ENCODE data around the gene CSTB.
A peak's percentile ranks its signal among the peaks of the same experiment; 100 is the strongest.

The CSTB gene

GRCh38 chr21:43762303-43763128 is 13.6 kb downstream of the CSTB start:
- TF ChIP-seq, protein P1, sequence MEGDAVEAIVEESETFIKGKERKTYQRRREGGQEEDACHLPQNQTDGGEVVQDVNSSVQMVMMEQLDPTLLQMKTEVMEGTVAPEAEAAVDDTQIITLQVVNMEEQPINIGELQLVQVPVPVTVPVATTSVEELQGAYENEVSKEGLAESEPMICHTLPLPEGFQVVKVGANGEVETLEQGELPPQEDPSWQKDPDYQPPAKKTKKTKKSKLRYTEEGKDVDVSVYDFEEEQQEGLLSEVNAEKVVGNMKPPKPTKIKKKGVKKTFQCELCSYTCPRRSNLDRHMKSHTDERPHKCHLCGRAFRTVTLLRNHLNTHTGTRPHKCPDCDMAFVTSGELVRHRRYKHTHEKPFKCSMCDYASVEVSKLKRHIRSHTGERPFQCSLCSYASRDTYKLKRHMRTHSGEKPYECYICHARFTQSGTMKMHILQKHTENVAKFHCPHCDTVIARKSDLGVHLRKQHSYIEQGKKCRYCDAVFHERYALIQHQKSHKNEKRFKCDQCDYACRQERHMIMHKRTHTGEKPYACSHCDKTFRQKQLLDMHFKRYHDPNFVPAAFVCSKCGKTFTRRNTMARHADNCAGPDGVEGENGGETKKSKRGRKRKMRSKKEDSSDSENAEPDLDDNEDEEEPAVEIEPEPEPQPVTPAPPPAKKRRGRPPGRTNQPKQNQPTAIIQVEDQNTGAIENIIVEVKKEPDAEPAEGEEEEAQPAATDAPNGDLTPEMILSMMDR (IDR thresholded peaks at IDR 0.05; ENCODE audit: insufficient read depth, low read depth, low read length, missing control alignments) = no peak
- DNase-seq (ENCODE audit: low read depth) = peak; percentile 91
- no peak overlapping the region for H3K4me3 ChIP-seq (ENCODE audit: low read length)

GRCh38 chr21:43761886-43762285 is 14.2 kb downstream of the CSTB start:
- no peak overlapping the region for H3K4me3 ChIP-seq (ENCODE audit: low read length)
- TF ChIP-seq, protein P1 (IDR thresholded peaks at IDR 0.05; ENCODE audit: insufficient read depth, low read depth, low read length, missing control alignments) = no peak
- no peak for DNase-seq (ENCODE audit: low read depth)

DNA sequence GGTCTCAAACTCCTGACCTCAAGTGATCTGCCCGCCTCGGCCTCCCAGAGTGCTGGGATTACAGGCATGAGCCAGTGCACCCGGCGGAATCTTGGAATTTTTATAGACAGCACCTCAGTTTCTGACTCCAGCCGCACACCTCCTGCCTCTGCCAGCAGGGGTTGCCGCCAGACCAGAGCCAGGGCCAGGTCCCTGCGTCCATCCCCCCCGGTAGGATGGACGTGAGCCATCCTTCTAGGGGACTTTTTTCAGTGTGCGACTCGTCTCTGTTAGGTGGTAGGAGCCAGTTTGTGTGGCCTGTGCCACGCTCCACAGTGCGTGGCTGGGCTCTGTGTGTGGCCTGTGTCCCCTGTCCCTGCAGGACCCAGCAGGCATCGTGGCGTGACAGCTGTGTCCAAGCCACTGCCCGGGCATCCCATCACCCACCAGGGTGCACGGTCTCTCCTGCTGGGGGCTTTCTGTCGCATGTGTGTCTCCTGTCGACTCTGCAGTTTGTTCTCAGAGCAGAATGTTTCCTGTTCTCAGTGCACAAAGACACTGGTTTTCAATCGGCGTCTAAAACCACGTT is 15.6 kb downstream of the CSTB start:
- H3K4me3 ChIP-seq (ENCODE audit: low read length) = no peak overlapping the region
- TF ChIP-seq, protein P1 (IDR thresholded peaks at IDR 0.05; ENCODE audit: insufficient read depth, low read depth, low read length, missing control alignments) = no peak
- DNase-seq (ENCODE audit: low read depth) = no peak

DNA sequence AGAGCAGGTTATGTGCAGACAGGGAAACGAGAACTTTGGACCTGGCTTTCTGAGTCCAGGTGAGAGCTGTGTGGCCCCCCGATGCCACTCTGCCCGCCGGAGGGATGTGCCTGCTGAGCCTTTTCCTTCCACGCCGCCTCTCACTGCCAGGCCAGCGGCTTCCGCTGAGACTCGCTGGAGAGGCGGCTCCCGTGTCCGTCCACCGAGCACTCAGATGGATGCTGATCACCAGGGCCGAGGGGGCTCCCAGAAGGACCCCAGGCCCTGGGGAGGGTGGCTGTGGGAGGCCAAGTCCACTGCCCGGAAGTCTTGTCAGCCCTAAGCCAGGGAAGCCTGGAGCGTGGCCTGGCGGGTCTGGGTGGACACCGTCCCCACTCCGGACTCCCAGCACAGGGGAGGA is 16.5 kb downstream of the CSTB start:
- no peak for DNase-seq (ENCODE audit: low read depth)
- TF ChIP-seq, protein P1 (IDR thresholded peaks at IDR 0.05; ENCODE audit: insufficient read depth, low read depth, low read length, missing control alignments) = no peak

DNA sequence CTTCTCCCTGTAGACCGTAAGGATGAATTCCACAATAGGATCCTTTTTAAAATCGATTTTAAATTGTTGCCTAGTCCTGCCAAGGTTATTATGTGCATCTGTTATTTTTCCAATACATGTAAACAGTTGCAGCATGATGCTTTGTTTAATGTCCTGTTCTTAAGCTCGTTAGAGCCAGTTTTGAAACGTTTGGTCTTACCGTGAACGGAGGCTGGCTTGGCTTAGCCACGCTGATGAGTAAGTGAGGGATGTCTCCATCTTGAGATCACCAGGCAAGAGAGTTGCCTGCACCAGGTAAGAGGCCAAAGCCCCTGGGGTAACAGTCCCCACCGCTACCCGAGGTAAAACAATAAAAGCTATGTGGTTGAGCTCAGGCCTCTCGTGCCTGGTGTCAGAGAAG is 17.3 kb downstream of the CSTB start:
- no peak overlapping the region for H3K4me3 ChIP-seq (ENCODE audit: low read length)
- TF ChIP-seq, protein P1 (IDR thresholded peaks at IDR 0.05; ENCODE audit: insufficient read depth, low read depth, low read length, missing control alignments) = no peak
- no peak for DNase-seq (ENCODE audit: low read depth)

More for the DNA sequence above, 16.5 kb downstream of the CSTB start:
- H3K4me3 ChIP-seq (ENCODE audit: low read length) = no peak overlapping the region

- DNase-seq (ENCODE audit: low read depth) = peak; percentile 51
- TF ChIP-seq, protein P1 (IDR thresholded peaks at IDR 0.05; ENCODE audit: insufficient read depth, low read depth, low read length, missing control alignments) = no peak
- H3K4me3 ChIP-seq (ENCODE audit: low read length) = no peak overlapping the region
Observed at GRCh38 chr21:43758111-43758641, 17.9 kb downstream of the CSTB start.
